GM19193 (cell line): ENCODE results near the gene GOLGA2.

Source experiments
- POLR2A ChIP-seq: IDR thresholded peaks from 4 replicates; pipeline ENCODE4 v1.6.1; 2011; ENCODE audit not compliant: insufficient read depth, insufficient read length; ENCODE audit errors: extremely low read depth

GOLGA2 gene

DNA sequence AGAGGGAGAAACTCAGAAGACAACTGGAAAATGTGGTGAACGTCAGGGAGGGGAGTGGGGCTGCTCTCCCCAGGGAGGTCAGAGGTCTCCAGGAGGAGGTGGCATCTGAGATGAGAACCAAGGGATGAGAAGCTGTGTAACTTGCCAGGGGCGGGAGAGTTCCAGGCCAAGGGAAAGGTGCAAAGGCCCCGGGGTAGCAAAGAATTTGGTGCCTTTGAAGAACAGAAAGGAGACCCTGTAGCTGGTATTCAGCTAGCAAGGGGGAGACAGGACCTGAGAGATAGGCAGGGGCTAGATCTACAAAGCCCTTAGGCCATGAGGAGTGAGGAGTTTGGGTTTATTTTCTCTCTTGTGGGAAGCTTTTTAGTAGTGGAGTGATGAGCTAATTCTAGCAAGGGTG, 69.3 kb downstream of the GOLGA2 start:
- TF ChIP-seq POLR2A, result no peak
